ENCODE measurements around the gene ZFYVE26.

ZFYVE26 gene

DNA sequence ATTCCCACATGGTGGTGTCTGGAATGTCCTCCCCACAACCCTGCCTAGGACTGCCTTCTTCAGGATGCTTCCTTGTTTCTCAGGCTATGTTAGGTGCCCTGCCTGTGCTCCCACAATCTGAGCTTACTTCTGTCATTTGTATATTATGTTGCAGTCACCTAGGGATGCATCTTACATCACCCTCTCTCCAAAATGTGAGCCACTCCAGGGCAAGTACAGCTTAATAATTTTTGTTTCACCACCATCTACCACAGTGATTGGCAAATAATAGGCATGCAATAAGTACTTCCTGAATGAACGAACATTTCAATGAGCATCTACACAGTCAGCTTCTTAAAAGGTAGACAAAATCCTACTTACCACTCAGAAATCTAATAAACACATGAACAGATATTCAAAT is 37.6 kb downstream of the ZFYVE26 start (continued):
- TF ChIP-seq, protein P1, sequence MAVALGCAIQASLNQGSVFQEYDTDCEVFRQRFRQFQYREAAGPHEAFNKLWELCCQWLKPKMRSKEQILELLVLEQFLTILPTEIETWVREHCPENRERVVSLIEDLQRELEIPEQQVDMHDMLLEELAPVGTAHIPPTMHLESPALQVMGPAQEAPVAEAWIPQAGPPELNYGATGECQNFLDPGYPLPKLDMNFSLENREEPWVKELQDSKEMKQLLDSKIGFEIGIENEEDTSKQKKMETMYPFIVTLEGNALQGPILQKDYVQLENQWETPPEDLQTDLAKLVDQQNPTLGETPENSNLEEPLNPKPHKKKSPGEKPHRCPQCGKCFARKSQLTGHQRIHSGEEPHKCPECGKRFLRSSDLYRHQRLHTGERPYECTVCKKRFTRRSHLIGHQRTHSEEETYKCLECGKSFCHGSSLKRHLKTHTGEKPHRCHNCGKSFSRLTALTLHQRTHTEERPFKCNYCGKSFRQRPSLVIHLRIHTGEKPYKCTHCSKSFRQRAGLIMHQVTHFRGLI (tag by site-specific recombination; IDR thresholded peaks at IDR 0.05): no peak
- TF ChIP-seq EGR2 (tag by site-specific recombination; IDR thresholded peaks at IDR 0.05; ENCODE audit: low read depth) (no peak), GLI4 (tag by site-specific recombination; IDR thresholded peaks at IDR 0.05) (no peak), ZNF19 (tag by site-specific recombination; IDR thresholded peaks at IDR 0.05; ENCODE audit: low read depth) (no peak), ZNF626 (tag by site-specific recombination; IDR thresholded peaks at IDR 0.05) (no peak), ZNF623 (tag by site-specific recombination; IDR thresholded peaks at IDR 0.05) (no peak), ZNF558 (tag by site-specific recombination; IDR thresholded peaks at IDR 0.05) (no peak), ZNF792 (tag by site-specific recombination; IDR thresholded peaks at IDR 0.05) (no peak), ZNF114 (tag by site-specific recombination; IDR thresholded peaks at IDR 0.05) (no peak), ZNF843 (tag by site-specific recombination; IDR thresholded peaks at IDR 0.05) (no peak), ZBTB20 (tag by site-specific recombination; IDR thresholded peaks at IDR 0.05) (no peak)
- TF ChIP-seq, protein P2, sequence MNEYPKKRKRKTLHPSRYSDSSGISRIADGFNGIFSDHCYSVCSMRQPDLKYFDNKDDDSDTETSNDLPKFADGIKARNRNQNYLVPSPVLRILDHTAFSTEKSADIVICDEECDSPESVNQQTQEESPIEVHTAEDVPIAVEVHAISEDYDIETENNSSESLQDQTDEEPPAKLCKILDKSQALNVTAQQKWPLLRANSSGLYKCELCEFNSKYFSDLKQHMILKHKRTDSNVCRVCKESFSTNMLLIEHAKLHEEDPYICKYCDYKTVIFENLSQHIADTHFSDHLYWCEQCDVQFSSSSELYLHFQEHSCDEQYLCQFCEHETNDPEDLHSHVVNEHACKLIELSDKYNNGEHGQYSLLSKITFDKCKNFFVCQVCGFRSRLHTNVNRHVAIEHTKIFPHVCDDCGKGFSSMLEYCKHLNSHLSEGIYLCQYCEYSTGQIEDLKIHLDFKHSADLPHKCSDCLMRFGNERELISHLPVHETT (tag by site-specific recombination; IDR thresholded peaks at IDR 0.05): no peak

DNA sequence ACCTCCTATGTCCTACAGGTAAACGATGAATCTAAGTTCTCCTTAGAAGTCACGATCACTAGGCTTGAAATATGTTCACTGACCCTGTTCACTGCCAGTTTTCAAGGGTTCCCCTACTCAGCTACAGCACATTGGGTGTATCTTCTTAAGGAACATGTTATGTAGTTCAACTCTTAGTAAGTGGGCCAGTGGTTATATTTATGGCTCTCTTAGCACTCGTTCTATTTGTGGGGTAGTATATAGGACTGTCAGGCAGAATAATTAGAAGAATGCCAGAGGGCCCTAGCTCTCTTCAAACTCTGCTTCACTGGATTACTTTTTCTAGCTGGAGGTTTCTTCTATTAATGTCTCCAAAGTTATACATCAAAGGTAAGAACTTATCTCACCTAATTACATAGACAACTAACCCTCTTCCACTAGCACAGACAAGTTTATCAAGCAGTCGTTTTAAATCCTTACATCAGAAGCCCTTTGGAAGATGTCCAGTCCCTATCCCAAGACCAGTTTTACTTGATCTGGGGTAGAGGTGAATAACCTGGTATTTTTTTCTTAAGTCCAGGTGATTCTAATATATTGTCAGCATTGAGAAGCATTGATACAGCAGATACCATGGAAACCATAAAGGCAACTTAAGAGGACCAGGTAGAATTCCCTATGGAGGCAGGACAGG is 39.6 kb downstream of the ZFYVE26 start:
- peaks cover 38 to 92% of the 10 kb centered on the region in 2 experiments for H3K36me3 ChIP-seq (ENCODE audit: control insufficient read depth in 2 of 2, insufficient read depth in 1 of 2, low read length in 2 of 2)
- no peak overlapping the region for H3K27ac ChIP-seq (ENCODE audit: extremely low read depth, low read depth, low read length)
- H3K4me3 ChIP-seq (ENCODE audit: low read depth, low read length): no peak overlapping the region
- H3K4me1 ChIP-seq (ENCODE audit: control insufficient read depth, insufficient read depth, low read length): no peaks in the 10 kb centered on the region
- ChIA-PET CTCF (no interaction called here), POLR2A (no interaction called here)
- no peaks in the 10 kb centered on the region for H3K9me3 ChIP-seq (ENCODE audit: control insufficient read depth, insufficient read depth, low read depth, low read length)
- no peak for TF ChIP-seq ZNF433 (tag by site-specific recombination; IDR thresholded peaks at IDR 0.05; ENCODE audit: low read depth)
- no peak for TF ChIP-seq ZNF776 (tag by site-specific recombination; IDR thresholded peaks at IDR 0.05; ENCODE audit: borderline replicate concordance)
- TF ChIP-seq ZNF843 (tag by site-specific recombination; IDR thresholded peaks at IDR 0.05): no peak
- TF ChIP-seq, protein P3, sequence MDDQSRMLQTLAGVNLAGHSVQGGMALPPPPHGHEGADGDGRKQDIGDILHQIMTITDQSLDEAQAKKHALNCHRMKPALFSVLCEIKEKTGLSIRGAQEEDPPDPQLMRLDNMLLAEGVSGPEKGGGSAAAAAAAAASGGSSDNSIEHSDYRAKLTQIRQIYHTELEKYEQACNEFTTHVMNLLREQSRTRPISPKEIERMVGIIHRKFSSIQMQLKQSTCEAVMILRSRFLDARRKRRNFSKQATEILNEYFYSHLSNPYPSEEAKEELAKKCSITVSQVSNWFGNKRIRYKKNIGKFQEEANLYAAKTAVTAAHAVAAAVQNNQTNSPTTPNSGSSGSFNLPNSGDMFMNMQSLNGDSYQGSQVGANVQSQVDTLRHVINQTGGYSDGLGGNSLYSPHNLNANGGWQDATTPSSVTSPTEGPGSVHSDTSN (CRISPR knock-in tag; IDR thresholded peaks at IDR 0.05): no peak
- TF ChIP-seq, protein P4, sequence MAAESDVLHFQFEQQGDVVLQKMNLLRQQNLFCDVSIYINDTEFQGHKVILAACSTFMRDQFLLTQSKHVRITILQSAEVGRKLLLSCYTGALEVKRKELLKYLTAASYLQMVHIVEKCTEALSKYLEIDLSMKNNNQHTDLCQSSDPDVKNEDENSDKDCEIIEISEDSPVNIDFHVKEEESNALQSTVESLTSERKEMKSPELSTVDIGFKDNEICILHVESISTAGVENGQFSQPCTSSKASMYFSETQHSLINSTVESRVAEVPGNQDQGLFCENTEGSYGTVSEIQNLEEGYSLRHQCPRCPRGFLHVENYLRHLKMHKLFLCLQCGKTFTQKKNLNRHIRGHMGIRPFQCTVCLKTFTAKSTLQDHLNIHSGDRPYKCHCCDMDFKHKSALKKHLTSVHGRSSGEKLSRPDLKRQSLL (tag by site-specific recombination; IDR thresholded peaks at IDR 0.05): no peak
- TF ChIP-seq ZNF792 (tag by site-specific recombination; IDR thresholded peaks at IDR 0.05): no peak
- no peak for TF ChIP-seq ZNF658 (tag by site-specific recombination; IDR thresholded peaks at IDR 0.05)
- TF ChIP-seq ZBTB1 (tag by site-specific recombination; IDR thresholded peaks at IDR 0.05): no peak
- no peak for TF ChIP-seq GLIS1 (tag by site-specific recombination; IDR thresholded peaks at IDR 0.05)
- no peak for TF ChIP-seq OSR2 (tag by site-specific recombination; IDR thresholded peaks at IDR 0.05)
- TF ChIP-seq ZNF248 (tag by site-specific recombination; IDR thresholded peaks at IDR 0.05): no peak
- no peak for TF ChIP-seq ZNF560 (tag by site-specific recombination; IDR thresholded peaks at IDR 0.05; ENCODE audit: borderline replicate concordance)
- no peak for TF ChIP-seq FEZF1 (tag by site-specific recombination; IDR thresholded peaks at IDR 0.05)
- TF ChIP-seq, protein P5, sequence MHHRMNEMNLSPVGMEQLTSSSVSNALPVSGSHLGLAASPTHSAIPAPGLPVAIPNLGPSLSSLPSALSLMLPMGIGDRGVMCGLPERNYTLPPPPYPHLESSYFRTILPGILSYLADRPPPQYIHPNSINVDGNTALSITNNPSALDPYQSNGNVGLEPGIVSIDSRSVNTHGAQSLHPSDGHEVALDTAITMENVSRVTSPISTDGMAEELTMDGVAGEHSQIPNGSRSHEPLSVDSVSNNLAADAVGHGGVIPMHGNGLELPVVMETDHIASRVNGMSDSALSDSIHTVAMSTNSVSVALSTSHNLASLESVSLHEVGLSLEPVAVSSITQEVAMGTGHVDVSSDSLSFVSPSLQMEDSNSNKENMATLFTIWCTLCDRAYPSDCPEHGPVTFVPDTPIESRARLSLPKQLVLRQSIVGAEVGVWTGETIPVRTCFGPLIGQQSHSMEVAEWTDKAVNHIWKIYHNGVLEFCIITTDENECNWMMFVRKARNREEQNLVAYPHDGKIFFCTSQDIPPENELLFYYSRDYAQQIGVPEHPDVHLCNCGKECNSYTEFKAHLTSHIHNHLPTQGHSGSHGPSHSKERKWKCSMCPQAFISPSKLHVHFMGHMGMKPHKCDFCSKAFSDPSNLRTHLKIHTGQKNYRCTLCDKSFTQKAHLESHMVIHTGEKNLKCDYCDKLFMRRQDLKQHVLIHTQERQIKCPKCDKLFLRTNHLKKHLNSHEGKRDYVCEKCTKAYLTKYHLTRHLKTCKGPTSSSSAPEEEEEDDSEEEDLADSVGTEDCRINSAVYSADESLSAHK (tag by site-specific recombination; IDR thresholded peaks at IDR 0.05): no peak
- no peak for TF ChIP-seq ZNF670 (tag by site-specific recombination; IDR thresholded peaks at IDR 0.05; ENCODE audit: low read depth)
